Stimulated activated effector memory CD8-positive, alpha-beta T cell treated with anti-CD3 and anti-CD28 coated beads, Interleukin-12 subunit alpha, Interleukin-12 subunit beta, amount 100 ng/mL, for 72 hours (primary cell): ENCODE data around the gene DCAF17.

ENCODE experiments used
- ATAC-seq: fragments of 150-1000 bp; cut with Tn5 transposase; 2 replicates; pipeline ENCODE4 v1.10.0; 2021
- DNase-seq, 2 donors: peaks; one replicate each; pipeline ENCODE4 v3.0.0; 2021 to 2022; ENCODE audit warnings: low spot score in 2 of 2
- H3K27ac Mint-ChIP-seq: one replicate; pipeline ENCODE4 v1.8.0; 2022; ENCODE audit warnings: mild to moderate bottlenecking, mixed read lengths
- H3K36me3 Mint-ChIP-seq: one replicate; pipeline ENCODE4 v1.8.0; 2022; ENCODE audit warnings: mild to moderate bottlenecking, mixed read lengths
- H3K4me1 Mint-ChIP-seq: one replicate; pipeline ENCODE4 v1.8.0; 2022; ENCODE audit warnings: mixed read lengths
- H3K4me3 Mint-ChIP-seq: one replicate; pipeline ENCODE4 v1.8.0; 2022; ENCODE audit warnings: mild to moderate bottlenecking, mixed read lengths
- H3K9me3 Mint-ChIP-seq: one replicate; pipeline ENCODE4 v1.8.0; 2022; ENCODE audit warnings: mixed read lengths

The DCAF17 gene

GRCh38 chr2:171434013-171434989 lies at the start of gene DCAF17:
TSS of gene DCAF17 (plus strand) at chr2:171434226. CDS start at chr2:171434578, 352 bp downstream.
- peak; percentile 95 for ATAC-seq
- peak; percentile 87 to 88 for DNase-seq
- peak within 1 kb of the TSS; percentile 89 for H3K4me3 Mint-ChIP-seq
- no peaks in the 10 kb centered on the region for H3K9me3 Mint-ChIP-seq
- peak within 1 kb of the TSS; percentile 95 for H3K27ac Mint-ChIP-seq
- H3K36me3 Mint-ChIP-seq = peaks cover 49% of the 10 kb centered on the region
- H3K4me1 Mint-ChIP-seq = peaks cover 31% of the 10 kb centered on the region

GRCh38 chr2:171386627-171387026 lies 47.4 kb upstream of the DCAF17 start:
- H3K36me3 Mint-ChIP-seq = peaks cover 3% of the 10 kb centered on the region
- DNase-seq (no peak), ATAC-seq (no peak)
- H3K9me3 Mint-ChIP-seq = no peaks in the 10 kb centered on the region
- H3K27ac Mint-ChIP-seq = no peak overlapping the region
- no peak overlapping the region for H3K4me3 Mint-ChIP-seq
- H3K4me1 Mint-ChIP-seq = peaks cover 6% of the 10 kb centered on the region

GRCh38 chr2:171387052-171387451 lies 47.0 kb upstream of the DCAF17 start:
- DNase-seq (no peak), ATAC-seq (no peak)
- H3K36me3 Mint-ChIP-seq = peaks cover 5% of the 10 kb centered on the region
- H3K4me1 Mint-ChIP-seq = peaks cover 6% of the 10 kb centered on the region
- no peak overlapping the region for H3K27ac Mint-ChIP-seq
- H3K4me3 Mint-ChIP-seq = no peak overlapping the region
- H3K9me3 Mint-ChIP-seq = no peaks in the 10 kb centered on the region

- H3K27ac Mint-ChIP-seq = no peak overlapping the region
- H3K4me3 Mint-ChIP-seq = no peak overlapping the region
- peaks cover 5% of the 10 kb centered on the region for H3K36me3 Mint-ChIP-seq
- ATAC-seq = no peak
- no peaks in the 10 kb centered on the region for H3K9me3 Mint-ChIP-seq
- no peak for DNase-seq
- H3K4me1 Mint-ChIP-seq = peaks cover 6% of the 10 kb centered on the region
These were observed 44.7 kb upstream of the DCAF17 start for GRCh38 chr2:171389325-171389724.

- peaks cover 6% of the 10 kb centered on the region for H3K4me1 Mint-ChIP-seq
- H3K9me3 Mint-ChIP-seq = no peaks in the 10 kb centered on the region
- ATAC-seq (no peak), DNase-seq (no peak)
- peaks cover 5% of the 10 kb centered on the region for H3K36me3 Mint-ChIP-seq
- H3K27ac Mint-ChIP-seq = no peak overlapping the region
- H3K4me3 Mint-ChIP-seq = no peak overlapping the region
These were observed 44.2 kb upstream of the DCAF17 start for GRCh38 chr2:171389780-171390179.

GRCh38 chr2:171390941-171391516 lies 43.0 kb upstream of the DCAF17 start:
- no peak overlapping the region for H3K4me3 Mint-ChIP-seq
- H3K4me1 Mint-ChIP-seq = peaks cover 6% of the 10 kb centered on the region
- DNase-seq (no peak), ATAC-seq (peak; percentile 92)
- H3K27ac Mint-ChIP-seq = no peak overlapping the region
- H3K9me3 Mint-ChIP-seq = no peaks in the 10 kb centered on the region
- H3K36me3 Mint-ChIP-seq = peaks cover 5% of the 10 kb centered on the region

GRCh38 chr2:171391532-171391931 lies 42.5 kb upstream of the DCAF17 start:
- Mint-ChIP-seq H3K4me1 (peaks cover 6% of the 10 kb centered on the region), H3K4me3 (no peak overlapping the region), H3K36me3 (peaks cover 5% of the 10 kb centered on the region), H3K27ac (no peak overlapping the region), H3K9me3 (no peaks in the 10 kb centered on the region)
- no peak for DNase-seq
- no peak for ATAC-seq

GRCh38 chr2:171393487-171393886 lies 40.5 kb upstream of the DCAF17 start:
- H3K36me3 Mint-ChIP-seq = peaks cover 5% of the 10 kb centered on the region
- H3K4me1 Mint-ChIP-seq = peaks cover 11% of the 10 kb centered on the region
- H3K4me3 Mint-ChIP-seq = no peak overlapping the region
- no peak for DNase-seq
- ATAC-seq = no peak
- H3K9me3 Mint-ChIP-seq = no peaks in the 10 kb centered on the region
- H3K27ac Mint-ChIP-seq = no peak overlapping the region

- Mint-ChIP-seq H3K4me1 (peaks cover 15% of the 10 kb centered on the region), H3K36me3 (peaks cover 5% of the 10 kb centered on the region), H3K4me3 (no peak overlapping the region), H3K9me3 (no peaks in the 10 kb centered on the region), H3K27ac (no peak overlapping the region)
- ATAC-seq (no peak), DNase-seq (no peak)
These were observed 39.8 kb upstream of the DCAF17 start for GRCh38 chr2:171394164-171394740.

GRCh38 chr2:171399292-171399691 lies 34.7 kb upstream of the DCAF17 start:
- H3K4me3 Mint-ChIP-seq = no peak overlapping the region
- H3K36me3 Mint-ChIP-seq = no peaks in the 10 kb centered on the region
- ATAC-seq (no peak), DNase-seq (no peak)
- peaks cover 6% of the 10 kb centered on the region for H3K9me3 Mint-ChIP-seq
- H3K4me1 Mint-ChIP-seq = peaks cover 22% of the 10 kb centered on the region
- no peak overlapping the region for H3K27ac Mint-ChIP-seq

- no peak overlapping the region for H3K4me3 Mint-ChIP-seq
- peaks cover 6% of the 10 kb centered on the region for H3K9me3 Mint-ChIP-seq
- H3K4me1 Mint-ChIP-seq = peaks cover 32% of the 10 kb centered on the region
These were observed 33.6 kb upstream of the DCAF17 start for GRCh38 chr2:171400395-171400794.

GRCh38 chr2:171401947-171402346 lies 32.1 kb upstream of the DCAF17 start:
- DNase-seq = no peak
- H3K36me3 Mint-ChIP-seq = no peaks in the 10 kb centered on the region
- peaks cover 42% of the 10 kb centered on the region for H3K4me1 Mint-ChIP-seq
- ATAC-seq = no peak
- H3K4me3 Mint-ChIP-seq = no peak overlapping the region
- peaks cover 6% of the 10 kb centered on the region for H3K9me3 Mint-ChIP-seq
- no peak overlapping the region for H3K27ac Mint-ChIP-seq

More at GRCh38 chr2:171400395-171400794, 33.6 kb upstream of the DCAF17 start:
- H3K36me3 Mint-ChIP-seq = no peaks in the 10 kb centered on the region
- no peak overlapping the region for H3K27ac Mint-ChIP-seq
- DNase-seq (no peak), ATAC-seq (peak; percentile 60)

- Mint-ChIP-seq H3K4me3 (no peak overlapping the region), H3K27ac (no peak overlapping the region), H3K36me3 (no peaks in the 10 kb centered on the region), H3K9me3 (peaks cover 6% of the 10 kb centered on the region), H3K4me1 (peaks cover 49% of the 10 kb centered on the region)
- ATAC-seq (peak; percentile 82), DNase-seq (no peak)
These were observed 31.0 kb upstream of the DCAF17 start for GRCh38 chr2:171402906-171403580.

GRCh38 chr2:171404261-171404660 lies 29.8 kb upstream of the DCAF17 start:
- ATAC-seq (no peak), DNase-seq (no peak)
- peaks cover 6% of the 10 kb centered on the region for H3K9me3 Mint-ChIP-seq
- no peak overlapping the region for H3K27ac Mint-ChIP-seq
- no peak overlapping the region for H3K4me3 Mint-ChIP-seq
- peaks cover 41% of the 10 kb centered on the region for H3K4me1 Mint-ChIP-seq
- H3K36me3 Mint-ChIP-seq = no peaks in the 10 kb centered on the region

GRCh38 chr2:171404719-171405118 lies 29.3 kb upstream of the DCAF17 start:
- Mint-ChIP-seq H3K9me3 (peaks cover 6% of the 10 kb centered on the region), H3K4me3 (no peak overlapping the region), H3K4me1 (peaks cover 40% of the 10 kb centered on the region), H3K27ac (peak overlapping the region; percentile 24), H3K36me3 (no peaks in the 10 kb centered on the region)
- peak; percentile 53 for ATAC-seq
- DNase-seq = no peak
